ENCODE results near the gene DNAH6.
A peak's percentile ranks its signal among the peaks of the same experiment; 100 is the strongest.
"Not testable (repeated sequence)": the region's sequence is repeated elsewhere in the genome, so short reads cannot be mapped to it uniquely, and the experiment has no call there.

DNAH6 gene

DNA sequence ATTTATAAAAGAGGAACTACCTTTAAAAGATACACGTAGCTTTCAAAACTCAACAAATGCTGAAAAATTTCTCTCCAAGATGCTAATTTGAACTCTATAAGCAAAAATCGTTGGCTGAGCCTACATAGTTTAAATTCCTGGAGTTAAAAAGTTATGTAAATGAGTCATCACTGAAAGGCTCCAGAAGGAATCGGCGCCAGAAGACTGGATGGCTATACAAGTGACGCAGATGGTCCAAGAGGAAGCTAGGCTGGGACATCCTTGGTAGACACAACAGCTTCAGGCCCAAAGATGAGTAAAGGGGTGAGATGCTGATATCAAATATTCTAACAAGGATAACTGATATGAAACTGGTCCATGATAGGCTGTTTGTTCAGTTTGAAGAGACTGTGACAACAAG lies 22.8 kb upstream of the DNAH6 start:
- no peak overlapping the region for H3K27ac ChIP-seq
- TF ChIP-seq, protein P1, sequence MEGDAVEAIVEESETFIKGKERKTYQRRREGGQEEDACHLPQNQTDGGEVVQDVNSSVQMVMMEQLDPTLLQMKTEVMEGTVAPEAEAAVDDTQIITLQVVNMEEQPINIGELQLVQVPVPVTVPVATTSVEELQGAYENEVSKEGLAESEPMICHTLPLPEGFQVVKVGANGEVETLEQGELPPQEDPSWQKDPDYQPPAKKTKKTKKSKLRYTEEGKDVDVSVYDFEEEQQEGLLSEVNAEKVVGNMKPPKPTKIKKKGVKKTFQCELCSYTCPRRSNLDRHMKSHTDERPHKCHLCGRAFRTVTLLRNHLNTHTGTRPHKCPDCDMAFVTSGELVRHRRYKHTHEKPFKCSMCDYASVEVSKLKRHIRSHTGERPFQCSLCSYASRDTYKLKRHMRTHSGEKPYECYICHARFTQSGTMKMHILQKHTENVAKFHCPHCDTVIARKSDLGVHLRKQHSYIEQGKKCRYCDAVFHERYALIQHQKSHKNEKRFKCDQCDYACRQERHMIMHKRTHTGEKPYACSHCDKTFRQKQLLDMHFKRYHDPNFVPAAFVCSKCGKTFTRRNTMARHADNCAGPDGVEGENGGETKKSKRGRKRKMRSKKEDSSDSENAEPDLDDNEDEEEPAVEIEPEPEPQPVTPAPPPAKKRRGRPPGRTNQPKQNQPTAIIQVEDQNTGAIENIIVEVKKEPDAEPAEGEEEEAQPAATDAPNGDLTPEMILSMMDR (conservative IDR thresholded peaks at IDR 0.05): no peak

DNA sequence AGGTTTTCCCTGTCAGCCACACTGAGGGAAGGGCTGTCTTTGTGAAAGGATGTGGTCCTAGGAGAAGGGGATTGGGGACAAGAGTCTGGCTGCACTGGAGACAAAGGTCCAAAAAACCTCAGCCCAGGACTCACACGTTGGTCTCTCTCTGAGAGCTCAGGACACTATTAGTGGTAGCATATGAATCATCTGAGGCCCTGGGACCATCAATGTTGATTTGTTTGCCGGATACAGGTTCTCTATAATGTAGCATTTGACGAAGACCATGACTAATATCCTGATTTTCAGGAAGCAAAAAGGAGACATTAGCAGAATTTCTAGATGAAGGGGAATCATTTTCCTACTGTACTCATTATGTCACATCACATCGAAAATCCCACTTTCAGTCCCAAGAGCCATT lies 22.2 kb upstream of the DNAH6 start:
- H3K27ac ChIP-seq: no peak overlapping the region
- TF ChIP-seq, protein P1 (conservative IDR thresholded peaks at IDR 0.05): no peak

DNA sequence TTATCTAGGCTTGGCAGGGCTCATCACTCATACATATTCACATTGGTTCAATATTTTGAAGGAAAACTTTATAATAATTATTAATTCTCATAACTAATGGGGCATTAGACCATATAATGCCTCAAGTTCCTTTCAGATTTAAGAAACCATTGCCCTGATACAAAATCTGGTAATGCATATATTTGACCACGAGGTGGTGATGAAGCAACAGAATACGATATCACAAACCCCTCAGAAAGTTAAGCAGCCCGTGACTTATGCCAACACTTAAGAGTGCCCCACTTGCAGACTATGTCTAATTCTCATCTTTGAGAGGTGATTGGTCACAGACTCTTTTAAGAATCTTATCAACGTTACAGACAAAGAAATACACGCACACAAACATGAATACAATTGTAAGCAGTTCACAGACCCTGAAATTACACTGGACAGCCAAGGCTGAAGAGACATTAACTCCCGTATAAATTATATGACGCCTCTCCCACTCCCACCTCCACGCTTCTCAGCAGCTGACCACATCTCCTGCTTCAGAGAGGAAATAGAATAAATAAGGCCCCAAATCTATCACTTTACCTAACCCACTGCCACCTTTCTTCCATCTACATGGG lies 20.7 kb upstream of the DNAH6 start:
- no peak overlapping the region for H3K27ac ChIP-seq
- TF ChIP-seq, protein P1 (conservative IDR thresholded peaks at IDR 0.05): peak; percentile 78

DNA sequence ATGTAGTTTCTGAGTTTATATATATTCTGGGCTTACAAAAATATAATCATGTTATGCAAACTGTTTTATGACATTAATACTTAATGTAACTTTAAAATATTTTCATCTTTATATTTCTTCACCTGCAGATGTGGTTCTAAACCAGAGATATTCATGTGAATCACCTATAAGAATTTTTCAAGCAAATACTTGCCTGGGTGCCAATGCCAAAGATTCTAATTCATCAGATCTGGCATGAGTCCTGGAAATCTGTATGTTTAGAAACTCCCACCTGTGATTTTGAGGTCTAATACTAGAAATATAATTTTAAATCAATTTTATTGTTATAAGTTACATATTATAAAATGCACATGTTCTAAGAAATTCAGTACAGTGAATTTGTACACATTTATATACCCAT lies 19.9 kb upstream of the DNAH6 start:
- TF ChIP-seq, protein P1 (conservative IDR thresholded peaks at IDR 0.05): no peak
- H3K27ac ChIP-seq: no peak overlapping the region

DNA sequence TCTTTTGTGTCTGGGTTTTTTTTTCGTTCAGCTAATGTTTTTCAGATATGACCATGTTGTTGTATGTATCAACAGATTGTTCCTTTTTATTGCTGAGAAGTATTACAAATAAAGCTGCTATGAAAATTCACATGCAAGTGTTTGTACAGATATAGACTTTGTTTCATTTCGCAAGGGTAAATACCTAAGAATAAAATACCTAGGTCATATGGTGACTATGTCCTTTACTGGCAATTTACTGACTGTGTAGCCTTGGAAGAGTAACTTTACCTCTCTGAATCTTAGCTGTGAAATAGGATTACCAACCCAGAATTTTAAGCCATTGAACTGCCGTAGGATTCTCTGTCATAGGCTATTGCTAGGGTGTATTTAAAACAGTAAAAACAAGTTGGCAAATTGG lies 19.0 kb upstream of the DNAH6 start:
- H3K27ac ChIP-seq: no peak overlapping the region
- TF ChIP-seq, protein P1 (conservative IDR thresholded peaks at IDR 0.05): no peak

DNA sequence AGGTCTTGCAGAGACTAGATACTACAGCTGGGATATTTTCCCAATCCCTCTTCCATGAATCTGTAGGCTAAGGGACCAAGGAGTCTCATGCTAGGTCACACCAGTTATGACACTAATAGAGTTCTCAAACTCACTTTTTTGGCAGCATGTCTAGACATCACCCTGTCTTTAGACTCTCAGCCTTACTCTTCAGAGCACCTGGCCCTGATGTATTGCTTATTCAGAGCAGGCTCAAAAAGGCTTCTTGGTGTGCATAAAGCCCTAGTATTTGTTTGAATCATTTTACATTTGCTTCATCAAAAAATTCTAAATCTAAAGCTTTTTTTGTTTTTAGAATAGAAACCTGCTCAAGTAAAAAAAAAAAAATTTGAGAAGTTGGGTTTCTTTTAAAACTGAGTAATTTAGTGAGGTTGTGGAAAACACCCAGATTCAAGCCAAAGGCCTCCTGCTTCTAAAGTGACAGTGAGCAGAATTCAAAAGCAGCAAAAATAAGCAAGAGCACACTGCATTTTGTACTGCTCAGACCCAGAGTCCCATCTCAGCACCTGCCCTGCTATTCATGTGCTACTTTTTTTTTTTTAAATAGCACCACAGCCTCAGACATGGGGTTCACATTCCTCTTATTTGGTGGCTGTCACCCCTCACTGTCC lies 18.0 kb upstream of the DNAH6 start:
- no peak overlapping the region for H3K27ac ChIP-seq
- TF ChIP-seq, protein P1 (conservative IDR thresholded peaks at IDR 0.05): no peak

DNA sequence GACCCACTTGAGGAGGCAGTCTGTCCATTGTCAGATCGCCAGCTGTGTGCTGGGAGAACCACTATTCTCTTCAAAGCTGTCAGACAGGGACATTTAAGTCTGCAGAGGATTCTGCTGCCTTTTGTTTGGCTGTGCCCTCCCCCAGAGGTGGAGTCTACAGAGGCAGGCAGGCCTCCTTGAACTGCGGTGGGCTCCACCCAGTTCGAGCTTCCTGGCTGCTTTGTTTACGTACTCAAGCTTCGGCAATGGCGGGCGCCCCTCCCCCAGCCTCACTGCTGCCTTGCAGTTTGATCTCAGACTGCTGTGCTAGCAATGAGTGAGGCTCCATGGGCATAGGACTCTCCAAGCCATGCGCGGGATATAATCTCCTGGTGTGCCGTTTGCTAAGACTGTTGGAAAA lies 5.3 kb upstream of the DNAH6 start:
- not testable (repeated sequence) for H3K27ac ChIP-seq

DNA sequence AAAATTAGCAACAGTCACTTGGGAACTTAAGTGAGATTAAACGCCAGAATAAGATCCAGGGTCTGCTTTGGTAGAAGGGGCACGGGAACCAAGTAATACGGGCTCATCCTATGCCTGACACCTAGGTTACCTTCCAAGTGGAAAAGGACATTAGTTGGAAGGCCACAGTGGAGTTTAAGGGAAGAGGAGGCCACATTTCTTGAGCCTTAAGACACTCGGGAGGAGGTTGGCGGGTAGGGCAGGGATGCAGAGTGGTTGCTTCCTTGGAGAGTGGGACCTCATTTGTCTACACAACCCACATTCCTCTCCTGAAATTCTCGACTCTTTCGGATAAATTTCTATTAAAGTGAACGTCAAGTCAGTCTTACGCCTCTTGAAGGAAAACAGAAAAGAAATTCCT lies 510 bp upstream of the DNAH6 start:
- TF ChIP-seq, protein P1 (conservative IDR thresholded peaks at IDR 0.05): no peak
- H3K27ac ChIP-seq: no peak overlapping the region
